Endodermal cell (in vitro differentiated cells): ENCODE results near the gene NOD2. TPM values are rescaled to one million over a fixed set of nuclear protein-coding genes. Genes with fewer than 3 reads are reported as not detected.

ENCODE experiments used
- DNase-seq: peaks from one replicate; pipeline ENCODE4 v3.0.0-alpha.2; 2017
- H3K27ac ChIP-seq: 2 replicates; pipeline ENCODE4 v1.5.1; 2013; ENCODE audit warnings: mild to moderate bottlenecking, low read depth, low read length, moderate library complexity
- H3K27me3 ChIP-seq: 2 replicates; pipeline ENCODE4 v1.6.1; 2013; ENCODE audit warnings: mild to moderate bottlenecking, low read length, moderate library complexity; ENCODE audit not compliant: insufficient read depth, control insufficient read depth, poor library complexity, severe bottlenecking
- H3K36me3 ChIP-seq: 2 replicates; pipeline ENCODE4 v1.7.0; 2013; ENCODE audit warnings: mild to moderate bottlenecking, low read length, moderate library complexity; ENCODE audit not compliant: control insufficient read depth, insufficient read depth
- H3K4me1 ChIP-seq: one replicate; pipeline ENCODE4 v1.7.0; 2013; ENCODE audit warnings: low read length; ENCODE audit not compliant: control insufficient read depth, insufficient read depth
- H3K4me3 ChIP-seq: 2 replicates; pipeline ENCODE4 v1.5.1; 2013; ENCODE audit warnings: mild to moderate bottlenecking, low read length, moderate library complexity
- H3K9ac ChIP-seq: 2 replicates; pipeline ENCODE4 v1.6.1; 2013; ENCODE audit warnings: mild to moderate bottlenecking, low read length, moderate library complexity; ENCODE audit not compliant: poor library complexity, severe bottlenecking; ENCODE audit errors: extremely low read depth
- H3K9me3 ChIP-seq: 2 replicates; pipeline ENCODE4 v1.6.1; 2013; ENCODE audit warnings: mild to moderate bottlenecking, low read length, moderate library complexity; ENCODE audit not compliant: control insufficient read depth
- H3K27ac Mint-ChIP-seq: 2 replicates; pipeline ENCODE4 v1.8.0; 2020; ENCODE audit warnings: mixed read lengths
- H3K27me3 Mint-ChIP-seq: 2 replicates; pipeline ENCODE4 v1.8.0; 2021; ENCODE audit warnings: mild to moderate bottlenecking, mixed read lengths; ENCODE audit not compliant: insufficient read depth
- H3K36me3 Mint-ChIP-seq: 2 replicates; pipeline ENCODE4 v1.8.0; 2020; ENCODE audit warnings: low read depth, mixed read lengths
- H3K4me1 Mint-ChIP-seq: 2 replicates; pipeline ENCODE4 v1.8.0; 2020; ENCODE audit warnings: mixed read lengths
- H3K4me3 Mint-ChIP-seq: 2 replicates; pipeline ENCODE4 v1.8.0; 2020; ENCODE audit warnings: mild to moderate bottlenecking, moderate library complexity, mixed read lengths
- H3K9me3 Mint-ChIP-seq: 2 replicates; pipeline ENCODE4 v1.8.0; 2020; ENCODE audit warnings: mild to moderate bottlenecking, mixed read lengths
- CTCF ChIP-seq: fragments of 200-600 bp; sonication (generic); conservative IDR thresholded peaks from 2 replicates; pipeline ENCODE4 v1.5.0; 2021; ENCODE audit warnings: antibody characterized with exemption, mild to moderate bottlenecking
- WGBS, 2 experiments: methylation state at CpG; one replicate each; pipeline versions ENCODE4 v1.1.5 to v1.1.7; 2013; ENCODE audit warnings: missing lambda C conversion rate in 2 of 2, mixed read lengths in 1 of 2; ENCODE audit not compliant: insufficient coverage in 1 of 2, insufficient read length in 1 of 2; 5-methylcytosine and 5-hydroxymethylcytosine counted together
- total RNA-seq, 2 donors: library from RNA; stranded (reverse); fragmentation: NEBNext Ultra II Directional in 1 of 2; extraction: Animal tissue kit (Norgen Biotek cat#: 25700) in 1 of 2; gene quantifications; 2 replicates in 1 of 2; 3 replicates in 1 of 2; pipeline ENCODE4 v1.2.1, GENCODE V29; 2021

The NOD2 gene
- total RNA-seq, 2 donors from 2014 or later = 0.33 to 0.42 TPM

- H3K27me3 ChIP-seq = peaks cover 31% of the 10 kb centered on the region
- H3K27me3 Mint-ChIP-seq = peaks cover 25% of the 10 kb centered on the region
- no peaks in the 10 kb centered on the region for H3K9me3 ChIP-seq
- no peaks in the 10 kb centered on the region for H3K36me3 ChIP-seq
- no peak overlapping the region for H3K9ac ChIP-seq
- H3K9me3 Mint-ChIP-seq = no peaks in the 10 kb centered on the region
- TF ChIP-seq CTCF = no peak
- H3K36me3 Mint-ChIP-seq = no peaks in the 10 kb centered on the region
- H3K4me1 ChIP-seq = no peaks in the 10 kb centered on the region
- H3K4me3 ChIP-seq = no peak overlapping the region
- H3K4me3 Mint-ChIP-seq = no peak overlapping the region
- H3K4me1 Mint-ChIP-seq = peaks cover 12% of the 10 kb centered on the region
- H3K27ac Mint-ChIP-seq = no peak overlapping the region
- H3K27ac ChIP-seq = no peak overlapping the region
- 88 to 89% methylated on average over 1 of the region's 1 CpG for WGBS, 2 experiments
- DNase-seq = no peak
These were observed 47.3 kb downstream of the NOD2 start for GRCh38 chr16:50740736-50741135.

DNA sequence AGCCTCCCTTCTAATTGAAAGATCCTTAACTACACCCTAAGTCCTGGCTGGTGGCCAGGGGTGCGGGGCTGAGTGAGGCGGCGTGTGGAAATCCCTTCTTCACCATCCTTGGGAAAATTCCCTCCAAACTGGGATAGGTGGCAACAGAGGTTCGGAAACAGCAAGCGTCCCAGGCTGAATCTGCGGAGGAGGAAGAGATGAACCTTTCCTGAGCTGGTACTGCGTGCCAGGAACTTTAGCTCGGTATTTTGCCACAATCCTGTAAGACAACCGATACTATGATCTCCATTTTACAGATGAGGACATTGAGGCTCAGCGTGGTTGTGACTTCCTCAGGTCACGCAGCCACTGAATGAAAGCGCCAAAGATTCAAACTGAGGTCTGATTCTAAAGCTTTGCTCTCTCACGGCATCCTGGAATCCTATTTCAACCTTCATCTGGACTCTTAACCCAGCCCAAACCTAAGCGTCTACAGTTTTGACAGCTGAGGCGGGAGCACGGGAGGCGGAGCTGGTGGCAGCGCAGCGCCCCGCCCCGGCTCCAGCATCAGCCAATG lies 47.9 kb downstream of the NOD2 start:
- H3K27me3 ChIP-seq = peaks cover 28% of the 10 kb centered on the region
- Mint-ChIP-seq H3K27me3 (peaks cover 23% of the 10 kb centered on the region), H3K4me3 (peak overlapping the region; percentile 63), H3K9me3 (no peaks in the 10 kb centered on the region), H3K36me3 (no peaks in the 10 kb centered on the region), H3K4me1 (peaks cover 12% of the 10 kb centered on the region), H3K27ac (no peak overlapping the region)
- H3K4me3 ChIP-seq = peak overlapping the region; percentile 81
- H3K36me3 ChIP-seq = no peaks in the 10 kb centered on the region
- DNase-seq = no peak
- H3K9me3 ChIP-seq = no peaks in the 10 kb centered on the region
- no peak overlapping the region for H3K9ac ChIP-seq
- H3K27ac ChIP-seq = no peak overlapping the region
- H3K4me1 ChIP-seq = no peaks in the 10 kb centered on the region
- TF ChIP-seq CTCF = no peak
- WGBS, 2 experiments = 12 to 16% methylated on average over 15 to 21 of the region's 21 CpGs

- no peak within 1 kb of the TSS for H3K27ac Mint-ChIP-seq
- no peaks in the 10 kb centered on the region for H3K9me3 Mint-ChIP-seq
- Histone ChIP-seq H3K27me3 (peaks cover 22% of the 10 kb centered on the region), H3K9ac (peak within 1 kb of the TSS; percentile 59), H3K9me3 (no peaks in the 10 kb centered on the region), H3K36me3 (no peaks in the 10 kb centered on the region), H3K4me3 (peak within 1 kb of the TSS; percentile 82), H3K4me1 (no peaks in the 10 kb centered on the region), H3K27ac (no peak within 1 kb of the TSS)
- 0 to 1% methylated on average over 14 to 92 of the region's 93 CpGs for WGBS, 2 experiments
- peak; percentile 100 for DNase-seq
- no peak for TF ChIP-seq CTCF
- no peaks in the 10 kb centered on the region for H3K36me3 Mint-ChIP-seq
- peak within 1 kb of the TSS; percentile 63 for H3K4me3 Mint-ChIP-seq
- H3K4me1 Mint-ChIP-seq = peaks cover 12% of the 10 kb centered on the region
- peaks cover 18% of the 10 kb centered on the region for H3K27me3 Mint-ChIP-seq
These were observed 48.6 kb downstream of the NOD2 start, which contains the start of gene CYLD for GRCh38 chr16:50741781-50742575. TSS of gene CYLD (plus strand) at chr16:50742086. CDS start at chr16:50749699, 7,613 bp downstream.
